Bronchial epithelial cell (primary cell): Measurements from ENCODE around the gene HIF1AN. TPM values are rescaled to one million over a fixed set of nuclear protein-coding genes. Genes with fewer than 3 reads are reported as not detected.
A peak's percentile ranks its signal among the peaks of the same experiment; 100 is the strongest.
"Not testable (repeated sequence)": the region's sequence is repeated elsewhere in the genome, so short reads cannot be mapped to it uniquely, and the experiment has no call there.

Experiments
- DNase-seq: peaks from one replicate; pipeline ENCODE4 v3.0.0-alpha.2; 2010; ENCODE audit warnings: low read depth
- FAIRE-seq: peaks from 2 replicates; lab custom pipeline; 2011; peaks lifted over from hg19 to GRCh38; lab: Jason Lieb, UNC
- H3K27me3 ChIP-seq: 2 replicates; pipeline ENCODE4 v1.5.1; 2011; ENCODE audit warnings: low read length; ENCODE audit not compliant: control insufficient read depth, insufficient read depth
- H3K36me3 ChIP-seq: 2 replicates; pipeline ENCODE4 v1.5.1; 2011; ENCODE audit warnings: low read length; ENCODE audit not compliant: control insufficient read depth, insufficient read depth
- H3K4me3 ChIP-seq: 2 replicates; pipeline ENCODE4 v1.5.1; 2011; ENCODE audit warnings: mild to moderate bottlenecking, low read depth, low read length, control low read depth
- CTCF ChIP-seq: IDR thresholded peaks from 2 replicates; pipeline ENCODE4 v1.5.1; 2011; ENCODE audit warnings: mild to moderate bottlenecking, moderate library complexity, low read length, control low read depth, inconsistent platforms; ENCODE audit not compliant: insufficient read depth, severe bottlenecking
- total RNA-seq: library from RNA; depleted of rRNA; stranded (reverse); fragments of >200 nt; gene quantifications from 2 replicates; pipeline ENCODE4 v1.2.1, GENCODE V29; 2014

The HIF1AN gene
- total RNA-seq, 1 donor from 2014 or later, result 9.0 TPM

GRCh38 chr10:100571084-100571856 is 35.5 kb downstream of the HIF1AN start:
- Histone ChIP-seq H3K36me3 (no peaks in the 10 kb centered on the region), H3K4me3 (no peak overlapping the region), H3K27me3 (peaks cover 30% of the 10 kb centered on the region)
- TF ChIP-seq CTCF, result no peak
- DNase-seq (no peak), FAIRE-seq (no peak)

- not testable (repeated sequence) for H3K36me3 ChIP-seq, H3K4me3 ChIP-seq, DNase-seq, FAIRE-seq
- H3K27me3 ChIP-seq, result peaks cover 18% of the 10 kb centered on the region
Measured at GRCh38 chr10:100575146-100575545, 39.4 kb downstream of the HIF1AN start.

GRCh38 chr10:100575585-100576281 is 40.0 kb downstream of the HIF1AN start:
- FAIRE-seq (no peak), DNase-seq (no peak)
- Histone ChIP-seq H3K27me3 (peaks cover 13% of the 10 kb centered on the region), H3K36me3 (no peaks in the 10 kb centered on the region), H3K4me3 (no peak overlapping the region)
- no peak for TF ChIP-seq CTCF

- peaks cover 9% of the 10 kb centered on the region for H3K27me3 ChIP-seq
- no peak overlapping the region for H3K4me3 ChIP-seq
- no peak for DNase-seq
- no peaks in the 10 kb centered on the region for H3K36me3 ChIP-seq
- no peak for FAIRE-seq
- TF ChIP-seq CTCF, result no peak
Measured at GRCh38 chr10:100576282-100576635, 40.5 kb downstream of the HIF1AN start.

- peaks cover 9% of the 10 kb centered on the region for H3K27me3 ChIP-seq
Measured at GRCh38 chr10:100579261-100580090, 43.7 kb downstream of the HIF1AN start.

More at GRCh38 chr10:100579261-100580090, 43.7 kb downstream of the HIF1AN start:
- H3K4me3 ChIP-seq, result no peak overlapping the region
- DNase-seq (no peak), FAIRE-seq (peak; percentile 32)
- TF ChIP-seq CTCF, result no peak
- no peaks in the 10 kb centered on the region for H3K36me3 ChIP-seq
